Stimulated activated memory B cell treated with anti-CD40 and anti-IgM and Interleukin-4, amounts not matched to agents 10 μg/mL and 1 μg/mL and 100 μg/mL, for 72 hours (primary cell): ENCODE results near the gene PTPRN2.
A peak's percentile ranks its signal among the peaks of the same experiment; 100 is the strongest.
"Not testable (repeated sequence)": the region's sequence is repeated elsewhere in the genome, so short reads cannot be mapped to it uniquely, and the experiment has no call there.

Source experiments
- ATAC-seq: fragments of 150-1000 bp; cut with Tn5 transposase; 2 replicates; pipeline ENCODE4 v1.10.0; 2021
- H3K27ac Mint-ChIP-seq: one replicate; pipeline ENCODE4 v1.8.0; 2022; ENCODE audit warnings: mild to moderate bottlenecking, mixed read lengths
- H3K27me3 Mint-ChIP-seq: one replicate; pipeline ENCODE4 v1.8.0; 2022; ENCODE audit warnings: mixed read lengths
- H3K36me3 Mint-ChIP-seq: one replicate; pipeline ENCODE4 v1.8.0; 2022; ENCODE audit warnings: mixed read lengths
- H3K4me1 Mint-ChIP-seq: one replicate; pipeline ENCODE4 v1.8.0; 2022; ENCODE audit warnings: mixed read lengths
- H3K4me3 Mint-ChIP-seq: one replicate; pipeline ENCODE4 v1.8.0; 2022; ENCODE audit warnings: mild to moderate bottlenecking, moderate library complexity, mixed read lengths
- H3K9me3 Mint-ChIP-seq: one replicate; pipeline ENCODE4 v1.8.0; 2022; ENCODE audit warnings: mixed read lengths

The PTPRN2 gene

DNA sequence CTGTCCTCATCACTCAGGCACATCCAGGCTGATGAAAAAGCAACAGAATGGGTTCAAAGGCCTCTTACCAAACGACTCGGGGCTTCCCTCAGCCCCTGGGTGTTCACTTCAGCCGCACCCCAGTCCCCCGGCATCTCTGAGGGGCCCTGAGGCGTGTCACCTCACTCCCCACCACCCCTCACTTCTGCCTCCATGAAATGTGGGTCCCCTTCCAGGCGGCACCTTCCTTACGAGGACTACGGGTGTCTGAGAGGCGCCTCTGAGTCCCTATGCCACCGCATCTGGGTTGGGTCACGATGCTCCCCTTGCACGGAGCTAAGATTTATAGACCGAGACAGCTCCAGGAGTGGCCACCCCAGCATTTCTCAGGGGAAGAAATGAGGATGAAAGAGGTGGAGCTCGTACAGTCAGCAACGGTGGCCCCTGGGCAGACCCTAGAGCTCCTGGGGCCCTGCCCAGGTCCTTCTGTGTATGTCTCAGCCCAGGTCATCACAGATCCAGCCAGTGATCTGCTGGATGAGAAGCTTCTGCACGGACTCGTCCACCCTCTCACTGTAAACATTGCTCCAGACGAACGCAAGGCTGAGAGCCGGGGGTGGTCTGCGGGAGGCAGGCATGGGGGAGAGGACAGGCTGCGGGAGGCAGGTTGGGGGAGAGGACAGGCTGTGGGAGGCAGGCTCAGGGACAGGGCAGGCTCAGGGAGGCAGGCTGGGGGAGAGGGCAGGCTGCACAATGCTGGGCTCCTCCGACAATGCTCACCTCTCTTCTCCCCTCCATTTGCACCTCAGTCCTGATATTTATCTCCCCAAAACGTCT is 842.6 kb downstream of the PTPRN2 start:
- no peak for ATAC-seq

DNA sequence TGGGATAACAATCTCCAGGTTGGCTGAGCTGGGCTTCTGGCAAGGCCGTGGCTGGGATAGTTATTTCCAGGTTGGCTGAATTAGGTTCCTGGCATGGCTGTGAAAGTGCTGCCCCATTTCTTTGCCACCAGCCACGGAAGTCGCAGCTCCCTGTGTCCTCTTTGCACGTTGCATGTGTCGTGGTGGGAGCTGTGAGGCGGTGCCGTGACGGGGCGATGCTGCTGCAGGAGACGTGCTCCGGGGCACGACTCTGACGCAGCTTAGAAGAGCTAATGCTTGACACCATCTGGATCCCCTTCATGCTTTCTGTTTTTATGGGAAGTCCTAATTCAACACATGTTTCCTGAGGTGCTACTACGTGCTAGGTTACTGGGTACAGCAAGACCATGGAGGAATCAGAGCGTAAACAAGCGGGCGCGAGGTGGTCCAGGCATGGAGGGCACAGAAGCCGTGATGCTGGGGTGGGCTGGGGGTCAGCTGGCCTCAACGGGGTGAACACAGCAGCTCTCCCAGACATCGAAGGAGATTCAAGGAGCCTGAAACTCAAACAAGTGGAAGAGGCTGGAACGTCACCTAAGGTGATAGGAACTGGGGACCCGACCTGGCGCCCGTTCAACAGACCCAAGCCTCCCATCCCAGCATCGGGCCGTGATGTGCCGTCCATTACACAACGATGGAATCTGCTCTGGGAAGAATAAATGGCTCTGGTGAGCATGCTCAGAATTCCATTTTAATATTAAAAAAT is 843.7 kb downstream of the PTPRN2 start:
- Mint-ChIP-seq H3K27ac (no peak overlapping the region), H3K9me3 (no peaks in the 10 kb centered on the region), H3K4me3 (no peak overlapping the region), H3K27me3 (no peaks in the 10 kb centered on the region), H3K36me3 (no peaks in the 10 kb centered on the region), H3K4me1 (no peaks in the 10 kb centered on the region)
- ATAC-seq, result no peak

More for the DNA sequence above, 842.6 kb downstream of the PTPRN2 start:
- Mint-ChIP-seq H3K27me3 (no peaks in the 10 kb centered on the region), H3K4me3 (no peak overlapping the region), H3K36me3 (no peaks in the 10 kb centered on the region), H3K27ac (no peak overlapping the region), H3K4me1 (no peaks in the 10 kb centered on the region), H3K9me3 (no peaks in the 10 kb centered on the region)

DNA sequence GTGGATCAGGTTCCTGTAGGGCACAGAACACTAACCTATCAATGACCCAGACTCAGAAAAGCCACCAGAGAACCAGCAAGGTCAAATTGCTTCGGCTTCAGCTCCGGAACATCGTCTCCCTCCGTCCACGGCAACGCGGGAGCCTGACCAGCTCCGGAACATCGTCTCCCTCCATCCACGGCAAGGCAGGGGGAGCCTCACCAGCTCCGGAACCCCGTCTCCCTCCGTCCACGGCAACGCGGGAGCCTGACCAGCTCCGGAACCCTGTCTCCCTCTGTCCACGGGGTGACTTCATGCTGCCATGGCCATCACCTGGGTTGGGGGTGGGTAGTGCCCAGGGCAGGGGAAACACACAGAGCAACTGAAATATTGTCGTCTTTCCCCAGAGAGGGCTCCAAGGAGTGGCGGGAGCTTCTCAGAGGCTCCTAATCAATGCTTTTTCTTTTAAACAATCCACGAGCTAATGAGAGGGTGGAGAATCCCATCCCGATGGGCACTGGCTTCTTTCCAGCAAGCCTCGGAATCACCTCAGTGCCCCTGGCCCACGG is 847.3 kb downstream of the PTPRN2 start:
- no peak overlapping the region for H3K4me3 Mint-ChIP-seq
- H3K4me1 Mint-ChIP-seq, result no peaks in the 10 kb centered on the region
- no peak for ATAC-seq
- no peak overlapping the region for H3K27ac Mint-ChIP-seq
- H3K27me3 Mint-ChIP-seq, result no peaks in the 10 kb centered on the region
- H3K9me3 Mint-ChIP-seq, result no peaks in the 10 kb centered on the region
- no peaks in the 10 kb centered on the region for H3K36me3 Mint-ChIP-seq

DNA sequence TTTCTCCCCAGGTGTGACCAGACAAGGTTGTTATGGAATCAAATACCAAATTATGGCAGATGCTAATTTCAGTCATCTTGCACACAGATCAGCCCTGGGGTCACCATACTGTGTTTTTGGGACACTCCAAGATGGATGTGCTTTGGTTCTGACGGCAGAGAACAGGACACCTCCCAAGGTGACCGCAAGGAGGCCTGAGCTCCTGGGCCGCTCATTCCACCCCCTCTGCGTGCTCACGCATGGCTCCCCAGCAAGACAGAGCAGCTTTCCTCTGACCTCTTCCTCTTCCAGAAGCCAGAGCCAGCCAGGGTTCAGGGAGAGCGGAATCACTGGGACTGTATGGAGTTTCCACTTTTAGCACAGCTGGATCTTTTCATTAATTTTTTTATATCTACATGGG is 848.0 kb downstream of the PTPRN2 start:
- Mint-ChIP-seq H3K4me1 (no peaks in the 10 kb centered on the region), H3K9me3 (no peaks in the 10 kb centered on the region), H3K36me3 (no peaks in the 10 kb centered on the region), H3K27ac (no peak overlapping the region), H3K27me3 (no peaks in the 10 kb centered on the region), H3K4me3 (no peak overlapping the region)
- ATAC-seq, result no peak

DNA sequence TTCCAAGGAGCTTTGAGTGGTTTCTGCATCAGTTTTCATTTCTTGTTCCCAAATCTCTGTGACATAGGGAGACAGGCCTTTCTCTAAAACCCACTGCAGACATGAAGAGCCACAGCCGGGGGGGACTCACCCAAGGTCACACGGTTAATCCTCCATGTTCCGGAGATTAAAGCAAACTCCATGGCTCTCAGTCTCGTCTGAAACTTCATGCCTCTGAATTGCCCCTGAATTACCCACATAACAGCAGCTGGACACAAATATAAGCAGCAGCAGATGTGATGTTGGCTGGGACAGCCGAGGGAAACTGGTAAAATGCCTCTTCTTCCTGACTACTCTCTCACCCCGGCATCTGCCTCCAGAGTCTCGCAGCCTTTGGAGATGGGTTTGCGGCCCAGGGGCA is 848.6 kb downstream of the PTPRN2 start:
- no peak overlapping the region for H3K4me3 Mint-ChIP-seq
- no peaks in the 10 kb centered on the region for H3K36me3 Mint-ChIP-seq
- no peaks in the 10 kb centered on the region for H3K27me3 Mint-ChIP-seq
- no peak for ATAC-seq
- no peak overlapping the region for H3K27ac Mint-ChIP-seq
- peaks cover 3% of the 10 kb centered on the region for H3K9me3 Mint-ChIP-seq
- H3K4me1 Mint-ChIP-seq, result no peaks in the 10 kb centered on the region

DNA sequence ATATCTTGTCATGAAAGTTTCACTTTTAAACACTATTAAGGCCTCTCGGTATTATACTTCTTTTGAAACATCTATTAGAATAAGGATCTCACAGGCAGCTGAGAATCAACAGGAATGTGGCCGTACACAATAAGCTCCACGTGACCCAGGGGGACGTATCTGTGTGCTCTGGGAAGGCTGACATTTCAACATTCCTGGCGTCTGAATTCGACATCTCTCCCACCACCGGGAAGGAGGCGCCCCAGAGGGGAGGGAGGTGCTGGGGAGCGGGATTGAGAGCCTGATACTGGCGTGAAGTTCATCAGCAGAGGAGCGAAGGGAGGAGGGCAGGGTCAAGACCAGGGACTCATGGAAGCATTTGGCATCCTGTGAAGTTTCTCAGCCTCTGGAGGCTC is 849.6 kb downstream of the PTPRN2 start:
- no peak for ATAC-seq
- no peak overlapping the region for H3K27ac Mint-ChIP-seq

DNA sequence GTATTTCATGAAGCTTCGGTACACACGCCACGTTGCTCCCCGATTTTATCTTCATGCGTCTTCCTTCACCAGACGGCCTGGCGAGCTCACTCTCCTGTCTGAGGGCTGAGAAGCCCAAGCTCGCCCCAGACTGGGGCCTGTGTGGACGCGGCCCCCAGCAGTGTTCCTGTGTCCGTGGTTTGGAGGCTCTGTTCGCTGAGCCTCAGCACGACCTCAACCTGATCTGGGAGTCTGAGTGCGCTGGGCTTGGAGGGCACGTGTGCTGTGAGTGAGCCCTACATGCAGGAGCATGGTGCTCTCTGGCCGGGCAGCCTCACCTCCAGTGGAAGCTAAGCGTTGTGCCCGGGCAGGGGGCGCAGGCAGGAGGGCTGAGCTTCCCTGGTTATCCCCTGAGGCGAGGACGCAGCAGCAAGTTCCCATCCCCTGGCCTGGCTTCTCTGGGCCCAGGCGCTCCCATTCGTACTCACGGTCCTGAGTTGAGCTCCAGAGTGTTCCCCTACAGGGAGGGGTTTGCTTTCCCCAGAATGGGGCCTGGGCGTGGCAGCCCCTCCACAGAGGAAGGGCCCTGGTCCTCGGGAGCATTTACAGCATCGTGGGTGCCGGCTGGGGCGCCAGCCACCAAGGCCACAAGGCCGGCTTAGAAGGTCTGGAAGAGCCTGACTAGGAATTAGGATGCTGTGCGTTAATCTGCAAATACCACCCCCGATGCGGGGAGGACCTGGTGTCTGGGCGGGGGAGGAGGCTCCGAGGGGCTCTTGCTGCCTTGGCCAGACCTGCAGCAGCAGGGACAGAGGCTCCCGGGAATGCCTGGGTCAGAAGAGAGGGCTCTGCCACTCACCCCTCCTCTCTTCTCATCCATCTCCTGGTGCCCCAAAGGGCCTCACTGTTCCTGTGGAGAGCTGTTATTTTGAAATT is 850.2 kb downstream of the PTPRN2 start:
- Mint-ChIP-seq H3K9me3 (peaks cover 5% of the 10 kb centered on the region), H3K27ac (no peak overlapping the region), H3K4me1 (no peaks in the 10 kb centered on the region), H3K36me3 (no peaks in the 10 kb centered on the region), H3K27me3 (no peaks in the 10 kb centered on the region), H3K4me3 (no peak overlapping the region)
- ATAC-seq, result no peak

More for the DNA sequence above, 849.6 kb downstream of the PTPRN2 start:
- H3K9me3 Mint-ChIP-seq, result peaks cover 5% of the 10 kb centered on the region
- no peak overlapping the region for H3K4me3 Mint-ChIP-seq
- no peaks in the 10 kb centered on the region for H3K4me1 Mint-ChIP-seq
- H3K36me3 Mint-ChIP-seq, result no peaks in the 10 kb centered on the region
- no peaks in the 10 kb centered on the region for H3K27me3 Mint-ChIP-seq

DNA sequence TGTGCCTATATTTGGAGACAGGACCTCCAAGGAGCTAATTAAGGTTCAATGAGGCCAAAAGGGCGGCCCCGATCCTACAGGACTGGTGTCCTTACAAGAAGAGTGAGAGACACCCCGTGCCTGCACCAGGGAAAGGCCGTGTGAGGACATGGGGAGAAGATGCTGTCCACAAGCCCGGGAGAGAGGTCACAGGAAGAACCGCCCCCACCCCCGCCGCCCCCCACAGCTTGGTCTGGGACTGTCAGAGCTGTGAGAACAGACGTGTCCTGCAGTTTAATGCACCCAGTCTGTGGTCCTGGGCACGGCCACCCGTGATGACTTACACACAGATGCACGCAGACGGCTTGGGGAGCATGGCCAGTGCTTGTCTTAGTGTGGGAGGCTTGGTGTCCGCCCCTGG is 851.3 kb downstream of the PTPRN2 start:
- Mint-ChIP-seq H3K9me3 (peaks cover 5% of the 10 kb centered on the region), H3K27me3 (no peaks in the 10 kb centered on the region)

DNA sequence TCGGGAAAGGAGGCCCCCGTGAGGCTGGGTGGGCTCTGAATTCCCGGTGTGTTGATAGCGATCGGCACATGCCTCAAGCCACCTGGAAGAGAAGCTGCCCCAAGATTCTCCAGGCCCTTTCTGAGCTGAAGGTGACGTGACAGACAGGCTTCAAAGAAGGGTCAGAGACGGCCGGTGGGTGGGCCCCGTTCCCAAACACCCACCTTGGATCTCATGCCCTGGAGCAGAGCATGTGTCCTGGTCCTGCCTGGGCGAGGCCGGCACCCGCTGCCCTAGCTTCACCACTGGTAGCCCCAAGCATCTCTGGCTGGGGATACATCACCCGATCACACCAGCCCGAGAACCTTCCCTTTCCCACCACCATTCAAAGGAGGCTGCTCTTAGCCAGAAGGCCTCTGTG is 851.8 kb downstream of the PTPRN2 start:
- no peak overlapping the region for H3K4me3 Mint-ChIP-seq
- no peaks in the 10 kb centered on the region for H3K4me1 Mint-ChIP-seq
- no peaks in the 10 kb centered on the region for H3K36me3 Mint-ChIP-seq
- H3K9me3 Mint-ChIP-seq, result peaks cover 5% of the 10 kb centered on the region
- no peak overlapping the region for H3K27ac Mint-ChIP-seq
- ATAC-seq, result no peak
- H3K27me3 Mint-ChIP-seq, result no peaks in the 10 kb centered on the region

More for the DNA sequence above, 851.3 kb downstream of the PTPRN2 start:
- H3K4me3 Mint-ChIP-seq, result no peak overlapping the region
- no peak overlapping the region for H3K27ac Mint-ChIP-seq
- H3K4me1 Mint-ChIP-seq, result no peaks in the 10 kb centered on the region
- ATAC-seq, result no peak
- H3K36me3 Mint-ChIP-seq, result no peaks in the 10 kb centered on the region

DNA sequence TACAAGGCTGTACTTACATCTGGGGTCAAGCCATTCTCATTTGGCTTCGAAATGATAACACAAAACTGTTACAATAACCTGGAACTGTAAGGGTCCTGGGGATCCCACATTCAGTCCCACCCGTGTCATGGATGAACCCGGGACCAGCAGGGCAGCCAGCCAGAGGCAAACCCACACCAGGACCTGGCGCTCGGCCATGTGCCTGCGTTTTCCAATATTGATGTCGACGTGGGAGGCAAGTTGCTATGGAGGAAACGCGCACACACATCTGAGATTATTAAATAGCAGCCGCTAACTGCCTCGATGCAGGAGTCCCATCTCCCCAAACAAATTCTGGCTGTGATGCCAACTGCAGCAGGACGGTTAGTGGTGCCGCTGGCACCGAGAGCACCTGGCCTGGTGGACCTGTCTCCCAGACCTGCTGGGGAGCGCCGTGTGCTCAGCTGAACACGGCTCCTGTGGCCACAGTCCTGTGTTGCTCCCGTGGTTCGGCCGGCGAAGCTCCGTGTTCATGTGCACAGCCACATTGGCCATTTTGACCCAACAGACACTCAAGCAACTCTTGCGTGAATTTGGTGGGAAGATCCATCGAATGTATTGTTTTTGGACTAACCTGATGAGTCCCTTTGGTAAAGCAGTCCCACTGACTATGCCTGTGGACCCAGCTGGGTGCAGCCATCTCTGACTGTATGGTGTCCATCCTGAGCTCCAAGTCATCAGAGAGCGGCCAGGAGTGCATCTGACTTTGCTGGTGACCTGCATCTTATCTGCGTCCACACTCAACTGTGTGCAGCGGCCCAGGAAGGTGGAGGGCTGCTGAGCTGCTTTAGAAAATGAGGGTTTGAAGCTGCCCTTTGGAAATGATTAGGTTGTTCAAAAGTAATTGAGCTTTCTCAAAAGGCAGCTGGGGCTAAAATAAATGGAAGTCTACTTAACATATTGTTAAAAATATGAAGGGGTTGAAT is 852.7 kb downstream of the PTPRN2 start:
- H3K27me3 Mint-ChIP-seq, result no peaks in the 10 kb centered on the region
- H3K4me1 Mint-ChIP-seq, result no peaks in the 10 kb centered on the region
- no peak for ATAC-seq
- no peak overlapping the region for H3K27ac Mint-ChIP-seq
- H3K36me3 Mint-ChIP-seq, result no peaks in the 10 kb centered on the region
- peaks cover 5% of the 10 kb centered on the region for H3K9me3 Mint-ChIP-seq
- H3K4me3 Mint-ChIP-seq, result no peak overlapping the region

DNA sequence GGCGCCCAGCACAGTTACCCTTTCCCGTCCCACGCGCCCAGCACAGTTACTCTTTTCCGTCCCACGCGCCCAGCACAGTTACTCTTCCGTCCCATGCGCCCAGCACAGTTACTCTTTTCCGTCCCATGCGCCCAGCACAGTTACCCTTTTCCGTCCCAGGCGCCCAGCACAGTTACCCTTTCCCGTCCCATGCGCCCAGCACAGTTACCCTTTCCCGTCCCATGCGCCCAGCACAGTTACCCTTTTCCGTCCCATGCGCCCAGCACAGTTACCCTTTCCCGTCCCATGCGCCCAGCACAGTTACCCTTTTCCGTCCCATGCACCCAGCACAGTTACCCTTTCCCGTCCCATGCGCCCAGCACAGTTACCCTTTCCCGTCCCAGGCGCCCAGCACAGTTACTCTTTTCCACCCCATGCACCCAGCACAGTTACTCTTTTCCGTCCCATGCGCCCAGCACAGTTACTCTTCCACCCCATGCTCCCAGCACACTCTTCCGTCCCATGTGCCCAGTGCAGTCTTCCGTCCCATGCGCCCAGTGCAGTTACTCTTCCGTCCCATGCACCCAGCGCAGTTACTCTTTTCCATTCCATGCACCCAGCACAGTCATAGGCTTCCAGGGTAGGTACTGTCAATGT is 853.7 kb downstream of the PTPRN2 start:
- H3K27me3 Mint-ChIP-seq, H3K4me3 Mint-ChIP-seq, ATAC-seq, H3K36me3 Mint-ChIP-seq, H3K9me3 Mint-ChIP-seq, H3K4me1 Mint-ChIP-seq, H3K27ac Mint-ChIP-seq: not testable (repeated sequence)

DNA sequence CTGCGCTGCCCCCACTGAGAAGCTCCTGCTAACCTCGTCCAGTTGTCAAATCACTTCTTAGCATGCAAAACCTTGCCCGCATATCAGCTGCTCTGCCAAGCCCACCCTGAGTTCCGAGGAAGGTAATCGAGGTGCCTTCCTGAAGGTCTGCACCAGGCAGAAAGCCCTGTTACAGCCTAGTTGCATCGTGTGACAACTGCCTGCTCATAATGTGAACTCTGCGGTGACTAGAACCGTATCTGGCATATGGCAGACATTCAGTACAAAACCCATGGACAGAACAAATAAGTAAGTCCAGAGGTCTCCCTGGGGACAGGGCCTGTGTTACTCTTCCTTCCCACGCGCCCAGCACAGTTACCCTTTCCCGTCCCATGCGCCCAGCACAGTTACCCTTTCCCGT is 856.5 kb downstream of the PTPRN2 start:
- Mint-ChIP-seq H3K27ac (no peak overlapping the region), H3K4me1 (no peaks in the 10 kb centered on the region), H3K27me3 (no peaks in the 10 kb centered on the region), H3K9me3 (peaks cover 7% of the 10 kb centered on the region), H3K36me3 (no peaks in the 10 kb centered on the region), H3K4me3 (no peak overlapping the region)
- no peak for ATAC-seq

DNA sequence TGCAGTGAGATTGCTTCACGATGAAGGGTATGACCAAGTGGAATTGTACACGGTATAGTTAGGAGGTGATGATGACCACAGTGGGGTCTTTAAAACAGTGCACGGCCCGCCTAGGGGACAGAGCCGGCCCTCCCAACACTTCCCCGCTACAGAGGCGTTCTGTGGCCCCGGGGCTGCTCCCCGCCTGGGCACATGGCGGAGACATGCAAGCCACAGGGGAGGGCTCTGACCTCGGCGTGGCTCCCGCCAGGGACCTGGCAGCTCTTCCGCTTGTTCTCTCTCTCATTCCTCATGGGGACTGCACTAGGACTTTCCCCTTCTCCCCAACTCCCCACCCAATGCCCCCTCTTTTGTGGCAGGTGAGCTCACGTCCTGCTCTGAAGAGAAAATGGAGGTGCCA is 857.0 kb downstream of the PTPRN2 start:
- no peak for ATAC-seq
- no peaks in the 10 kb centered on the region for H3K36me3 Mint-ChIP-seq
- no peaks in the 10 kb centered on the region for H3K4me1 Mint-ChIP-seq
- H3K27ac Mint-ChIP-seq, result no peak overlapping the region
- H3K9me3 Mint-ChIP-seq, result peaks cover 7% of the 10 kb centered on the region
- H3K27me3 Mint-ChIP-seq, result no peaks in the 10 kb centered on the region
- no peak overlapping the region for H3K4me3 Mint-ChIP-seq

DNA sequence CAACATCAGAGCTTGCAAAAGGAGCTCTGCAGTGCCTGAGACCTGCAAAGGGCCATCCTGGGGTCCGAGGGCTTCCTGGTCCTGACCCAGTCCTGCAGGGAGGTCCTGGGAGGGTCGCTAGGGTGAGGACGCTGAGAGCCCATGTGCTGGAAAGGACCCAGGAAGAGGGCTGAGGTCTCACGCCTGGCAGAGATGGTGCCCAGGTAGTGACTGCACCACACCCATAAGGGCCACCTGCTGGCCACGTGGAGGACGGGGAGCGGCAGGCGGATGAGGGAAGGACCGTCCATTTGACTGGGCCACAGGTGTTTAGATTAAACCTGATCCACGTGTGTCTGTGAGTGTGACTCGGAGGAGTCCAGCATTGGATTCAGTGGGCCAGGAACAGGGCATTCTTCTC is 858.1 kb downstream of the PTPRN2 start:
- ATAC-seq, result peak; percentile 16
- no peaks in the 10 kb centered on the region for H3K36me3 Mint-ChIP-seq

More for the DNA sequence above, 858.1 kb downstream of the PTPRN2 start:
- Mint-ChIP-seq H3K27ac (no peak overlapping the region), H3K9me3 (peaks cover 7% of the 10 kb centered on the region), H3K4me1 (no peaks in the 10 kb centered on the region), H3K27me3 (no peaks in the 10 kb centered on the region), H3K4me3 (no peak overlapping the region)
